Mucosa of descending colon (tissue), 3 donors: ENCODE results near the gene TRANK1. TPM values are rescaled to one million over a fixed set of nuclear protein-coding genes. Genes with fewer than 3 reads are reported as not detected.

ENCODE experiments used
- ATAC-seq: fragments of 200-7000 bp; cut with Tn5 transposase; one replicate; pipeline ENCODE4 v1.9.1; 2020; ENCODE audit warnings: mild to moderate bottlenecking, moderate library complexity
- DNase-seq, 3 donors: peaks; one replicate each; pipeline ENCODE4 v3.0.0-alpha.2; 2020
- H3K36me3 ChIP-seq: fragments of 200-600 bp; one replicate; pipeline ENCODE4 v1.8.0; 2021; ENCODE audit warnings: low read depth, mild to moderate bottlenecking
- H3K4me1 ChIP-seq: fragments of 200-600 bp; one replicate; pipeline ENCODE4 v1.8.0; 2021; ENCODE audit warnings: low read depth, mild to moderate bottlenecking
- H3K4me3 ChIP-seq: fragments of 200-600 bp; one replicate; pipeline ENCODE4 v1.8.0; 2021; ENCODE audit warnings: mild to moderate bottlenecking
- H3K9me3 ChIP-seq: fragments of 200-600 bp; one replicate; pipeline ENCODE4 v1.8.0; 2021; ENCODE audit warnings: mild to moderate bottlenecking
- CTCF ChIP-seq: fragments of 200-600 bp; IDR thresholded peaks from one replicate; pipeline ENCODE4 v1.8.0; 2022; ENCODE audit warnings: antibody characterized with exemption, mild to moderate bottlenecking
- intact Hi-C, 2 donors: fragments of 100-400 bp; cut with DNase I in 1 of 2; cut with micrococcal nuclease in 1 of 2; formaldehyde crosslinking; loops; one replicate each; pipeline versions ENCODE4 v1.11.0 to v1.11.1; 2022; cut with DNase I, micrococcal nuclease
- total RNA-seq, 3 donors: library from RNA; stranded (reverse); fragmentation: NEBNext Ultra II Directional in 2 of 3; extraction: Animal tissue kit (Norgen Biotek cat#: 25700) in 2 of 3; gene quantifications; one replicate each; pipeline versions ENCODE4 v1.2.1 to v1.2.4, GENCODE V29; 2021 to 2023
- donor health status: DM: no; HTN: no; CAD: no; lungs with moderate emphysema.
- donor health status: DM: no; HTN: no; CAD: no.
- donor health status: DM: no; HTN: yes; CAD: no.

Gene TRANK1
- total RNA-seq, 3 donors from 2014 or later = 78.6 to 163 (median 97.3) TPM

DNA sequence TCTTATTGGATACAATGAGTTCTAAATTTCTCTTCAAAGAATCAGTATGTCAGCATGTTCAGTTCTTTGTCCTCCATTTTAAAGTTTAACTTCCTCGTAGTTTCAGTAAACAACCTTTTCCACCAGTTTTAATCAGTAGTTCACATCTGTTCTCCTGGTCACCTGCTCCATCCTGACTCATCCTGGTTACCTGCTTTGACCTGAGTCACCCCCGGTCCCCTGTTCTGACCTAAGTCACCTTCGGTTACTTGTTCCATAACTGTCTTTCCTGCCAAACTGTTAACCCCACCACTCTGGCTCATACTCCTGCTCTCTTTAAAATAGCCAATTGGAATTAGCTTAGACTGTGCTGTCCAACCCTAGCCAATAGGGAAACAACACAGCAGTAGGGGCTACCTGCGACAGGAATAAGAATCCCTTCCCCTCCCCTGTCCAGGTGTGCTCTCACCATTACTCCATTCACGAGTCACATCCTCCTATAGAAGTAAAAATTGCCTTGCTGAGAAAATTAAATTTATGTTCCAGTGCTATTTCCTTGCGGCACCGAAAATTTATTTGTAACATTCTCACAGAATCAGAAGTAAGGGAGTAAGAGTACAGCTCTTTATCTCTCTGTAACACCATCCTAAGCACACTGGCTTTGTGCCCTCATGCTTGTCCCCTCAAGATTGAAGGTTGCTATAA, 23.8 kb downstream of the TRANK1 start:
- intact Hi-C loops = no loop called here
- Histone ChIP-seq H3K4me3 (no peak overlapping the region), H3K36me3 (no peaks in the 10 kb centered on the region), H3K4me1 (peaks cover 14% of the 10 kb centered on the region), H3K9me3 (peaks cover 11% of the 10 kb centered on the region)
- ATAC-seq (no peak), DNase-seq (no peak)
- TF ChIP-seq CTCF = no peak

DNA sequence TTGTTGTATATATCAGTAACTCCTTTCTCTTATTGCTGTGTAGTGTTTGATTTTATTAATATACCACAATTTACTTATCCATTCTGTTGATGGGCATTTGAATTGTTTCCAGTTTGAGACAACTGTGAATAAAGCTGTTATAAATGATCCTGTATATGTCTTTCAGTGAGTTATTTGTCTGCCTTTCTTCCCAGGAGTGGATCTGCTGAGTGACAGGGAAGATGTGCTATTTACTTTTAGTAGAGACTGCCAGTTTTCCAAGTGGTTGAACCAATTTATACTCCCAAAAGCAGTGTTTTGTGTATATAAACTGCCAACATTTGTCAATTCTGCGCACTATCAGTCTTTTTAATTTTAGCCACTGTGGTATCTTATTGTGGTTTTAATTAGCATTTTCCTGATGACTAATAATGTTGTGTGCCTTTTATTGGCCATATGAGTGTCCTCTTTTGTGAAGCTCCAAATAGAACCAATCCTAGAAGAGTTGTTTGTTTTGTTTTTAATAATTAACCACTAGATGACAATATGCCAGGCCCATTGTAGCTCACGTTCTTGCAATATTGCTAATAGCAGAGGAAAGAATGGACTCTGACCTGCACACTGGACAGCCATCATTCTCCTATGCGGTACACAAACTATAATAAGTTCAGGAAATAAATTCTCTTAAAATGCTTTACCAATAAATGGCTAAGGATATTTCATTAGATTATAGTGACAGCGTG, 25.3 kb downstream of the TRANK1 start:
- Histone ChIP-seq H3K4me3 (no peak overlapping the region), H3K9me3 (peaks cover 11% of the 10 kb centered on the region), H3K4me1 (peaks cover 14% of the 10 kb centered on the region), H3K36me3 (no peaks in the 10 kb centered on the region)
- DNase-seq = no peak
- TF ChIP-seq CTCF = no peak
- ATAC-seq = peak; percentile 86
- intact Hi-C loops = no loop called here

GRCh38 chr3:36918050-36918449, 26.8 kb downstream of the TRANK1 start:
- no peaks in the 10 kb centered on the region for H3K36me3 ChIP-seq
- no peak for DNase-seq
- peaks cover 14% of the 10 kb centered on the region for H3K4me1 ChIP-seq
- ATAC-seq = peak; percentile 48
- intact Hi-C loops = no loop called here
- no peak for TF ChIP-seq CTCF
- no peak overlapping the region for H3K4me3 ChIP-seq
- peaks cover 11% of the 10 kb centered on the region for H3K9me3 ChIP-seq

DNA sequence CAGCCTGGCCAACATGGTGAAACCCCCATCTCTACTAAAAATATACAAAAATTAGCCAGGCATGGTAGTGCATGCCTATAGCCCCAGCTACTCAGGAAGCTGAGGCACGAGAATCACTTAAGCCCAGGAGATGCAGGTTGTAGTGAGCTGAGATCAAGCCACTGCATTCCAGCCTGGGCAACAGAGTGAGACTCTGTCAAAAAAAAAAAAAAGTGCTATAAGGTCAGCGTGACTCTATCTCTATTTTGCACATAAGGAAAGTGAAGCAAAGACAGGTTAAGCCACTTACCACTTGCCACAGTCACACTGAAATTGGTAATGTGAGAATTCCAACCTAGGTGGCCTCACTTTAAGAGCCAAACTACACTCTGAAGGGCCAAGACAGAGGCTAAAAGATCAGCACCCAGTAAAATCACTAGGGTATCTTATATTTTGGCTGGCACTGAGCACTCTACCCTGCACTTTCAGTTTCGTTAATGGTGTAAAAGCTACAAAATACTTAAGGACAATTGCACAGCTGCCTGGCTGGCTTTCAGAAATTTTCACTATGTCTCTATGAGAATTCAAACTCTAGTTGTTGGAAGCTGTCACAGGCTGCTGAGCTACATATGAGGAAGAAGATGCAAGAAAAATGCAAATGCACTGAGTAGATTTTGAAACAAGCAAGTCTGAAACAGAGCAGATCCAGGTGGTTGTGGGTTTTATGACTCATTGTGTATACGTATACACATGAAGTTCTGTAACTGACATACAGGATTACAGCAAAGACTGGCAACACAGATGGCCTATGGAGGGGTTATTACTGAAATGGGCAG, 32.7 kb downstream of the TRANK1 start:
- ATAC-seq (peak; percentile 79), DNase-seq (peak in 1 of 3 donors; percentile 33)
- H3K4me3 ChIP-seq = no peak overlapping the region

More for the DNA sequence above, 32.7 kb downstream of the TRANK1 start:
- TF ChIP-seq CTCF = no peak
- peaks cover 18% of the 10 kb centered on the region for H3K4me1 ChIP-seq
- H3K36me3 ChIP-seq = no peaks in the 10 kb centered on the region
- H3K9me3 ChIP-seq = no peaks in the 10 kb centered on the region
- intact Hi-C loops = no loop called here
